ENCODE results near the gene VBP1.
A peak's percentile ranks its signal among the peaks of the same experiment; 100 is the strongest.

The VBP1 gene, protein sequence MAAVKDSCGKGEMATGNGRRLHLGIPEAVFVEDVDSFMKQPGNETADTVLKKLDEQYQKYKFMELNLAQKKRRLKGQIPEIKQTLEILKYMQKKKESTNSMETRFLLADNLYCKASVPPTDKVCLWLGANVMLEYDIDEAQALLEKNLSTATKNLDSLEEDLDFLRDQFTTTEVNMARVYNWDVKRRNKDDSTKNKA

DNA sequence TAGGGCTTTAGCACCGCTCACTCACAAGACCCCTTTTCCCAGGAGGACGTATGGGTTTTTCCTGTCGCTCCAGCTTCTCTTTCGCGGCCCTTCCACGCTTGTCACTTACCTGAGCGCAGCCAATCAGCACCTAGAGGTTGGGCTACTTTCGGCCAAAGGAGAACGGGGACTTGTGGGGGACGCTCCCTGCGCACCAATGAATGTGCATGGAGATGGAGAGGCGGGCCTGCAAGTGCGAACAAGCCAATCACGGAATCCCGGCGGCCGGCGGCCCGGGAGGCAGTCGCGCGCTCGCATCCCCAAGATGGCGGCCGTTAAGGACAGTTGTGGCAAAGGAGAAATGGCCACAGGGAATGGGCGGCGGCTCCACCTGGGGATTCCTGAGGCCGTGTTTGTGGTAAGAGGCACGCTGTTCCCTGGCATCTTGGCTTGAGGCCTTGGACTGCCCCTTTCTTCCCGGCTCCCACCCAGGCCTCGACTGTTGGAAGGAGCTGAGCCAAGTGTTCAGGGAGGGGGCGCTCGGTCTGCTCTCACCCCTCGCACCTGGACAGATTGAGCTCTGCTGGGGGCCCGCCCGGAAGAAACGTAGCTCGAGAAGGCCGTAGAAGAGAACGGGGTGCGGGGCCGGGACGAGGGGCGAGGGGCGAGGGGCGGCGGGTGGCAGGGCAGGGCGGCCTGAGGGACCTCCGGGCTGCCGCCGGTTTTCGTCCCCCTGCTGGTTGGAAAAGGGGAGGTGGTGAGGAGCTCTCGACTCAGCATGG is at the start of gene VBP1:
Gene VBP1 (plus strand): TSS at position 282 of the 761 bp plus-strand sequence. CDS start 23 bp downstream, at position 305.
- peak; percentile 57 for TF ChIP-seq CTCF (conservative IDR thresholded peaks at IDR 0.05; ENCODE audit: low read depth, low read length)
- DNase-seq (ENCODE audit: low read depth), result peak; percentile 98
- peak within 1 kb of the TSS; percentile 84 for H3K4me3 ChIP-seq (ENCODE audit: low read depth, low read length)

GRCh38 chrX:155169881-155170280 is 46.4 kb upstream of the VBP1 start:
- no peak for TF ChIP-seq CTCF (conservative IDR thresholded peaks at IDR 0.05; ENCODE audit: low read depth, low read length)
- no peak for DNase-seq (ENCODE audit: low read depth)
- H3K4me3 ChIP-seq (ENCODE audit: low read depth, low read length), result no peak overlapping the region

GRCh38 chrX:155179346-155179997 is 36.8 kb upstream of the VBP1 start:
- TF ChIP-seq CTCF (conservative IDR thresholded peaks at IDR 0.05; ENCODE audit: low read depth, low read length), result no peak
- no peak overlapping the region for H3K4me3 ChIP-seq (ENCODE audit: low read depth, low read length)
- DNase-seq (ENCODE audit: low read depth), result peak; percentile 6

DNA sequence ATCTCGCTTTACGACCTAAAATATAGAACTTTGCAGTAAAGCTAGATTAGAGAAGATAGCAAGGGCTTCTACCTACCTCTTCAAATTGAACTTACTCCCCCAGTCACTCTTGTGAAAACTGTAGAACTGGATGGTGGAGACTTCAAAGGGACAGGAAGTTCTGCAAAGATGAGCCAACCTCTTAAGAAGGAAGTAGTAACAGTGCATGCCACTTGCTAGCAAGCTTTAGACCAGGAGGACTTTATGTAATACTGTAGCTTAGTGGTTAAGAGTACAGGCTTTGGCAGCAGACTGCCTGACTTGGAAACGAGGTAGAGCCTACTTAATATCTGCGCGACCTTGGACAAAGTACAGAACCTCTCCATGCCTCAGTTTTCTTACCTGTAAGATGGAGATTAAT is 27.5 kb upstream of the VBP1 start:
- no peak overlapping the region for H3K4me3 ChIP-seq (ENCODE audit: low read depth, low read length)
- no peak for DNase-seq (ENCODE audit: low read depth)
- TF ChIP-seq CTCF (conservative IDR thresholded peaks at IDR 0.05; ENCODE audit: low read depth, low read length), result no peak

GRCh38 chrX:155211208-155211607 is 5.1 kb upstream of the VBP1 start:
- no peak for TF ChIP-seq CTCF (conservative IDR thresholded peaks at IDR 0.05; ENCODE audit: low read depth, low read length)
- no peak for DNase-seq (ENCODE audit: low read depth)
- no peak overlapping the region for H3K4me3 ChIP-seq (ENCODE audit: low read depth, low read length)

- no peak for TF ChIP-seq CTCF (conservative IDR thresholded peaks at IDR 0.05; ENCODE audit: low read depth, low read length)
- no peak for DNase-seq (ENCODE audit: low read depth)
- H3K4me3 ChIP-seq (ENCODE audit: low read depth, low read length), result no peak overlapping the region
These were observed 2.5 kb upstream of the VBP1 start for GRCh38 chrX:155213731-155214130.
